HepG2 (cell line): ENCODE data around the gene KMT2A. TPM values are rescaled to one million over a fixed set of nuclear protein-coding genes. Genes with fewer than 3 reads are reported as not detected.
A peak's percentile ranks its signal among the peaks of the same experiment; 100 is the strongest.

Experiments used
- ATAC-seq: fragments of 200-7000 bp; cut with Tn5 transposase; 3 replicates; pipeline ENCODE4 v1.9.1; 2020; ENCODE audit warnings: mild to moderate bottlenecking, moderate library complexity
- BruUV-seq: library from RNA; stranded (reverse); fragments of 400-500 nt; replicated peaks from 2 replicates; lab custom pipeline; 2021; lab: Mats Ljungman, UMichigan
- CTCF ChIA-PET: fragments of 300-600 bp; formaldehyde crosslinking; extraction: SDS; loops from one replicate; lab custom pipeline; 2021; ENCODE audit warnings: low total read pairs, inconsistent platforms, low intra/inter-chr PET ratio; lab: Yijun Ruan, JAX
- POLR2A ChIA-PET: fragments of 350-600 bp; sonication (Branson Sonifier 250); formaldehyde crosslinking; loops from one replicate; lab custom pipeline; 2020; ENCODE audit warnings: antibody characterized with exemption, inconsistent platforms; lab: Yijun Ruan, JAX
- DNase-seq: peaks from one replicate; pipeline ENCODE4 v3.0.0-alpha.2; 2015; ENCODE audit warnings: low spot score
- FAIRE-seq: peaks from 3 replicates; lab custom pipeline; 2011; peaks lifted over from hg19 to GRCh38; lab: Jason Lieb, UNC
- H2AFZ ChIP-seq: one replicate; pipeline ENCODE4 v1.6.1; 2011; ENCODE audit warnings: low read length, inconsistent platforms
- H3K27ac ChIP-seq: fragments of 300-600 bp; 3 replicates; pipeline ENCODE4 v1.8.0; 2011; ENCODE audit warnings: mixed run types, mild to moderate bottlenecking, mixed read lengths, low read length, inconsistent platforms; ENCODE audit not compliant: insufficient read depth; ENCODE audit errors: extremely low read length
- H3K27me3 ChIP-seq, 2 experiments: fragments of 200-600 bp in 1 of 2; 2 replicates in 1 of 2; 3 replicates in 1 of 2; pipeline versions ENCODE4 v1.6.0 to v1.8.0; 2011; ENCODE audit warnings: low read length in 2 of 2, mild to moderate bottlenecking in 2 of 2, moderate library complexity in 2 of 2, inconsistent platforms in 1 of 2; ENCODE audit not compliant: insufficient read depth in 2 of 2, control insufficient read depth in 1 of 2
- H3K36me3 ChIP-seq, 2 experiments: fragments of 200-600 bp in 1 of 2; replicated peaks in 1 of 2; 2 replicates in 1 of 2; 3 replicates in 1 of 2; pipeline versions ENCODE4 v1.5.1 to v1.8.0; 2011; ENCODE audit warnings: low read length in 2 of 2, inconsistent platforms in 1 of 2; ENCODE audit not compliant: insufficient read depth in 2 of 2, control insufficient read depth in 1 of 2
- H3K4me1 ChIP-seq: 2 replicates; pipeline ENCODE4 v1.5.1; 2012; ENCODE audit warnings: low read length, inconsistent platforms; ENCODE audit not compliant: insufficient read depth
- H3K4me2 ChIP-seq: 2 replicates; pipeline ENCODE4 v1.6.0; 2011; ENCODE audit warnings: low read depth, low read length, inconsistent platforms
- H3K4me3 ChIP-seq, 3 experiments: fragments of 200-600 bp in 1 of 3; sonication (generic), shearing (Covaris generic) in 1 of 3; replicated peaks in 1 of 3; 2 replicates each; pipeline ENCODE4 v1.5.1; 2011 to 2016; ENCODE audit warnings: low read length in 3 of 3, inconsistent platforms in 2 of 3, low read depth in 2 of 3, mild to moderate bottlenecking in 2 of 3, control low read depth in 1 of 3, mixed read lengths in 1 of 3; ENCODE audit not compliant: insufficient read depth in 1 of 3
- H3K79me2 ChIP-seq: one replicate; pipeline ENCODE4 v1.6.1; 2011; ENCODE audit warnings: low read length, inconsistent platforms; ENCODE audit not compliant: insufficient read depth
- H3K9ac ChIP-seq: 2 replicates; pipeline ENCODE4 v1.6.0; 2011; ENCODE audit warnings: mild to moderate bottlenecking, low read depth, low read length, inconsistent platforms; ENCODE audit not compliant: insufficient read depth
- H3K9me3 ChIP-seq: 2 replicates; pipeline ENCODE4 v1.5.1; 2012; ENCODE audit warnings: mild to moderate bottlenecking, low read length
- H4K20me1 ChIP-seq: 2 replicates; pipeline ENCODE4 v1.6.0; 2011; ENCODE audit warnings: inconsistent platforms, mild to moderate bottlenecking, low read length, moderate library complexity; ENCODE audit not compliant: insufficient read depth
- HNF4G ChIP-seq, 2 experiments: sonication (generic) in 1 of 2; formaldehyde crosslinking in 1 of 2; IDR thresholded peaks; 2 replicates each; pipeline versions ENCODE4 v1.4.0 to v1.6.1; 2011 to 2020; ENCODE audit warnings: borderline replicate concordance in 2 of 2, low read depth in 2 of 2, mild to moderate bottlenecking in 2 of 2, low read length in 1 of 2, missing genetic modification reagents in 1 of 2, moderate library complexity in 1 of 2
- MAX ChIP-seq: IDR thresholded peaks from 2 replicates; pipeline ENCODE4 v1.6.1; 2012; ENCODE audit warnings: inconsistent platforms
- MNT ChIP-seq: fragments of 450-650 bp; IDR thresholded peaks from 2 replicates; pipeline ENCODE4 v1.6.1; 2016
- NCOA1 ChIP-seq: sonication (generic); formaldehyde crosslinking; IDR thresholded peaks from 2 replicates; pipeline ENCODE4 v1.9.0; 2021; ENCODE audit warnings: missing genetic modification reagents
- NFYB ChIP-seq: sonication (generic); formaldehyde crosslinking; IDR thresholded peaks from 2 replicates; pipeline ENCODE4 v1.4.0; 2020; ENCODE audit warnings: missing genetic modification reagents
- NFYC ChIP-seq: IDR thresholded peaks from 2 replicates; pipeline ENCODE4 v1.6.1; 2016; ENCODE audit warnings: missing genetic modification reagents, missing compliant biosample characterization
- POLR2A ChIP-seq, 2 experiments: IDR thresholded peaks; 2 replicates each; pipeline ENCODE4 v1.6.1; 2011; ENCODE audit warnings: low read depth in 2 of 2, low read length in 2 of 2, mild to moderate bottlenecking in 1 of 2, moderate library complexity in 1 of 2; ENCODE audit not compliant: insufficient read depth in 1 of 2
- RXRA ChIP-seq: sonication (generic); formaldehyde crosslinking; IDR thresholded peaks from 2 replicates; pipeline ENCODE4 v1.5.1; 2020; ENCODE audit warnings: missing genetic modification reagents
- SMYD3 ChIP-seq: sonication (generic); formaldehyde crosslinking; IDR thresholded peaks from 2 replicates; pipeline ENCODE4 v1.8.1; 2023; ENCODE audit warnings: mild to moderate bottlenecking, missing genetic modification reagents
- SP5 ChIP-seq: IDR thresholded peaks from 2 replicates; pipeline ENCODE4 v1.6.1; 2016; ENCODE audit warnings: low read depth, borderline replicate concordance
- TCF7 ChIP-seq: sonication (generic); IDR thresholded peaks from 2 replicates; pipeline ENCODE4 v1.6.1; 2016; ENCODE audit warnings: antibody characterized with exemption, low read depth
- TGIF2 ChIP-seq: IDR thresholded peaks from 2 replicates; pipeline ENCODE4 v1.6.1; 2016; ENCODE audit warnings: control low read depth, missing compliant biosample characterization
- ZBTB8A ChIP-seq: sonication (generic); formaldehyde crosslinking; IDR thresholded peaks from 2 replicates; pipeline ENCODE4 v1.4.0; 2020; ENCODE audit warnings: mild to moderate bottlenecking, low read depth, missing genetic modification reagents, borderline replicate concordance
- ZFP82 ChIP-seq: sonication (generic); formaldehyde crosslinking; IDR thresholded peaks from 2 replicates; pipeline ENCODE4 v1.5.1; 2020; ENCODE audit warnings: mild to moderate bottlenecking, missing genetic modification reagents, borderline replicate concordance
- ZNF225 ChIP-seq: sonication (generic); formaldehyde crosslinking; IDR thresholded peaks from 2 replicates; pipeline ENCODE4 v1.4.0; 2020; ENCODE audit warnings: mild to moderate bottlenecking, missing genetic modification reagents
- ZNF879 ChIP-seq: sonication (generic); formaldehyde crosslinking; IDR thresholded peaks from 2 replicates; pipeline ENCODE4 v1.8.1; 2023; ENCODE audit warnings: missing genetic modification reagents
- WGBS: methylation state at CpG from one replicate; pipeline ENCODE4 v1.1.6; 2017; ENCODE audit warnings: low lambda C conversion rate; 5-methylcytosine and 5-hydroxymethylcytosine counted together
- in situ Hi-C: cut with HindIII; loops from 2 replicates; pipeline ENCODE4 v1.10.0; 2017; ENCODE audit warnings: low pct_unique_long_range_greater_than_20kb; ENCODE audit not compliant: extremely low pct_ligation_motif_present
- intact Hi-C: fragments of 100-400 bp; cut with micrococcal nuclease; formaldehyde crosslinking; loops from one replicate; pipeline ENCODE4 v1.10.0; 2022; ENCODE audit not compliant: unreplicated experiment
- polyA plus RNA-seq, 8 experiments: library from polyadenylated mRNA; depleted of rRNA in 3 of 8; stranded (reverse) in 7 of 8; unstranded in 1 of 8; fragments of >200 nt; fragmentation: Illumina TruSeq in 4 of 8; extraction: Trizol in 4 of 8; gene quantifications; 2 replicates each; pipeline versions ENCODE4 v1.2.1 to v1.2.3, GENCODE V29; 2011 to 2016; ENCODE audit warnings: low read depth in 4 of 8, missing spikeins in 1 of 8, mixed read lengths in 1 of 8; ENCODE audit not compliant: insufficient read depth in 1 of 8
- total RNA-seq, 5 experiments: library from RNA; depleted of rRNA; stranded (reverse); fragments of >200 nt; fragmentation: Illumina TruSeq; extraction: Trizol; gene quantifications; 2 replicates each; pipeline ENCODE4 v1.2.3, GENCODE V29; 2016; ENCODE audit warnings: low read depth in 1 of 5
- TF ChIP-seq, protein P1 (sequence below): sonication (generic); formaldehyde crosslinking; IDR thresholded peaks from 2 replicates; pipeline ENCODE4 v1.5.0; 2020; ENCODE audit warnings: mild to moderate bottlenecking, missing genetic modification reagents, moderate library complexity
- TF ChIP-seq, protein P2 (sequence below): sonication (generic); formaldehyde crosslinking; IDR thresholded peaks from 2 replicates; pipeline ENCODE4 v1.8.1; 2022; ENCODE audit warnings: mild to moderate bottlenecking, missing genetic modification reagents

Gene KMT2A
- total and polyA plus RNA-seq, 2 of the 13 experiments (the other 11 are each of a cell fraction or from before 2014, with no cell fraction given): 12.4 to 20.0 TPM

GRCh38 chr11:118430956-118431355, 5.3 kb upstream of the KMT2A start (continued):
- TF ChIP-seq, protein P1, sequence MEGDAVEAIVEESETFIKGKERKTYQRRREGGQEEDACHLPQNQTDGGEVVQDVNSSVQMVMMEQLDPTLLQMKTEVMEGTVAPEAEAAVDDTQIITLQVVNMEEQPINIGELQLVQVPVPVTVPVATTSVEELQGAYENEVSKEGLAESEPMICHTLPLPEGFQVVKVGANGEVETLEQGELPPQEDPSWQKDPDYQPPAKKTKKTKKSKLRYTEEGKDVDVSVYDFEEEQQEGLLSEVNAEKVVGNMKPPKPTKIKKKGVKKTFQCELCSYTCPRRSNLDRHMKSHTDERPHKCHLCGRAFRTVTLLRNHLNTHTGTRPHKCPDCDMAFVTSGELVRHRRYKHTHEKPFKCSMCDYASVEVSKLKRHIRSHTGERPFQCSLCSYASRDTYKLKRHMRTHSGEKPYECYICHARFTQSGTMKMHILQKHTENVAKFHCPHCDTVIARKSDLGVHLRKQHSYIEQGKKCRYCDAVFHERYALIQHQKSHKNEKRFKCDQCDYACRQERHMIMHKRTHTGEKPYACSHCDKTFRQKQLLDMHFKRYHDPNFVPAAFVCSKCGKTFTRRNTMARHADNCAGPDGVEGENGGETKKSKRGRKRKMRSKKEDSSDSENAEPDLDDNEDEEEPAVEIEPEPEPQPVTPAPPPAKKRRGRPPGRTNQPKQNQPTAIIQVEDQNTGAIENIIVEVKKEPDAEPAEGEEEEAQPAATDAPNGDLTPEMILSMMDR (CRISPR knock-in tag): peak; percentile 56
- no peak for TF ChIP-seq ZNF225 (CRISPR knock-in tag)
- TF ChIP-seq HNF4G (IDR thresholded peaks at IDR 0.05; ENCODE audit: borderline replicate concordance, low read depth, low read length): 0 out of 2 replicates have a peak, but pooled peaks have one; percentile 32
- TF ChIP-seq HNF4G (CRISPR knock-in tag; IDR thresholded peaks at IDR 0.05; ENCODE audit: borderline replicate concordance, low read depth): no peak

- DNase-seq: peak; percentile 32
- no peaks in the 10 kb centered on the region; a peak in 1 of 5 replicates for H3K36me3 ChIP-seq
- TF ChIP-seq NFYB (CRISPR knock-in tag) (peak; percentile 32; the same call in 1 of the 2 replicates), MNT (0 out of 2 replicates have a peak, but pooled peaks have one; percentile 8), MAX (peak; percentile 63), RXRA (CRISPR knock-in tag) (no peak), TGIF2 (CRISPR knock-in tag) (0 out of 2 replicates have a peak, but pooled peaks have one; percentile 0), ZNF879 (CRISPR knock-in tag) (no peak), POLR2A (IDR thresholded peaks at IDR 0.05; ENCODE audit: insufficient read depth in 1 of 2, low read depth in 2 of 2, low read length in 2 of 2) (0 out of 4 replicates have a peak, but pooled peaks of 1 of the 2 experiments have one; percentile 5), SMYD3 (CRISPR knock-in tag) (no peak), ZFP82 (CRISPR knock-in tag) (no peak), NFYC (CRISPR knock-in tag) (0 out of 2 replicates have a peak, but pooled peaks have one; percentile 3), SP5 (no peak), ZBTB8A (0 out of 2 replicates have a peak, but pooled peaks have one; percentile 23), TCF7 (0 out of 2 replicates have a peak, but pooled peaks have one; percentile 18), NCOA1 (CRISPR knock-in tag) (0 out of 2 replicates have a peak, but pooled peaks have one; percentile 2)
- TF ChIP-seq, protein P2, sequence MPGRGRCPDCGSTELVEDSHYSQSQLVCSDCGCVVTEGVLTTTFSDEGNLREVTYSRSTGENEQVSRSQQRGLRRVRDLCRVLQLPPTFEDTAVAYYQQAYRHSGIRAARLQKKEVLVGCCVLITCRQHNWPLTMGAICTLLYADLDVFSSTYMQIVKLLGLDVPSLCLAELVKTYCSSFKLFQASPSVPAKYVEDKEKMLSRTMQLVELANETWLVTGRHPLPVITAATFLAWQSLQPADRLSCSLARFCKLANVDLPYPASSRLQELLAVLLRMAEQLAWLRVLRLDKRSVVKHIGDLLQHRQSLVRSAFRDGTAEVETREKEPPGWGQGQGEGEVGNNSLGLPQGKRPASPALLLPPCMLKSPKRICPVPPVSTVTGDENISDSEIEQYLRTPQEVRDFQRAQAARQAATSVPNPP (CRISPR knock-in tag): no peak
- TF ChIP-seq, all 625 proteins: peak for 9
- peaks cover 47% of the 10 kb centered on the region for H3K4me1 ChIP-seq
- ChIA-PET POLR2A (interaction anchor here (1.2 to 2.1 kb wide), 2 partner anchors 14 to 96 kb away, joined by 3 to 8 read pairs; partner anchors contain the start of gene TMEM25), CTCF (no interaction called here)
- FAIRE-seq: no peak
- H4K20me1 ChIP-seq: peaks cover 16% of the 10 kb centered on the region
- in situ Hi-C loops (no loop called here), intact Hi-C loops (loop anchor here (2.0 kb wide), 1 partner anchor 33 kb away; the partner anchor contains the start of gene ATP5MG)
- H2AFZ ChIP-seq: peak overlapping the region; percentile 89
- H3K79me2 ChIP-seq: peaks cover 26% of the 10 kb centered on the region
- peak overlapping the region; percentile 87 for H3K27ac ChIP-seq
- peak overlapping the region; percentile 11 to 84 (median 73) for H3K4me3 ChIP-seq
- no TSS peak for BruUV-seq
- H3K4me2 ChIP-seq: peak overlapping the region; percentile 100
- ATAC-seq: no peak
- H3K27me3 ChIP-seq: no peaks in the 10 kb centered on the region
- H3K9ac ChIP-seq: peak overlapping the region; percentile 72
- WGBS: under 1% methylated on average over 9 of the region's 9 CpGs
- no peaks in the 10 kb centered on the region for H3K9me3 ChIP-seq
Observed at GRCh38 chr11:118434123-118434552, 2.2 kb upstream of the KMT2A start.
